Umbilical cord (tissue), 2 donors: Measurements from ENCODE around the gene TMEM217. TPM values are rescaled to one million over a fixed set of nuclear protein-coding genes. Genes with fewer than 3 reads are reported as not detected.

Source experiments
- DNase-seq: peaks from one replicate; pipeline ENCODE4 v3.0.0-alpha.2; 2015; ENCODE audit warnings: low spot score
- total RNA-seq: library from RNA; depleted of rRNA; stranded (reverse); fragments of >200 nt; gene quantifications from one replicate; pipeline ENCODE4 v1.2.3, GENCODE V29; 2014; ENCODE audit warnings: low replicate concordance; ENCODE audit not compliant: insufficient read depth

Gene TMEM217
- total RNA-seq, 1 donor from 2014 or later: 3.4 TPM

DNA sequence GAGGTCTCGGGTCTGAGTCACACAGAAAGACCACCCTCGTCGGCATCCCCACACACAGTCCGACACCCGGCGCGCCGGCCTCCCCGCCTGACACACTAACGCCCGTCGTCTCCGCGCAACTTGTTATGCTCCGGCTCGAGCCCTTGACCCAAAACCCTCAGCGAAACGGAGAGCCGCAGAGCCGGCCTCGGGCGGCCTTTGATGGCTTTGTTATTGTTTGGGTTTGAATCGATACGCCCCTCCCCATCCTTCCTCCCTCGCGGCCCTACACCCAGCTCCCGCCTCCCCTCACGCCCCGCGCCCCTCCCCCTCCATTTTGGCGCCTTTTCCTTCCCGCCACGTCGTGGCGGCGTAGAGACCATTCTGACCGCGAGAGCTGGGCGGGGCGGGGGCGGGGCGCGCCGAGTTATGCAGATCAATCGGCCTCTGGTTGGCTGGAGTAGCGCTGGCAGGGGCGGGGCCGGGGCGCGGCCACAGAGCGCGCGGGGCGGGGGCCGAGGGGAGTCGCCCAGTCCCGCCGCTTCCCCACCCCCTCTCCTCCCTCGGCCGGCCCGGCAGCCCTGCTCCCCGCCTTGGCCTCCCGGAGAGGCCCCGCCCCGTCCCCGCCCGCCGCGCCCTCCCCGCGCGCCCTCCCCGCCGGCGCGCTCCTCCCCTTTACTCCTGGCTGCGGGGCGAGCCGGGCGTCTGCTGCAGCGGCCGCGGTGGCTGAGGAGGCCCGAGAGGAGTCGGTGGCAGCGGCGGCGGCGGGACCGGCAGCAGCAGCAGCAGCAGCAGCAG is 88.3 kb downstream of the TMEM217 start, which contains the start of gene PIM1:
Gene PIM1, plus strand, starts transcription at position 657 of the 777 bp plus-strand sequence. CDS start 424 bp downstream, outside the sequence.
- peak; percentile 99 for DNase-seq

DNA sequence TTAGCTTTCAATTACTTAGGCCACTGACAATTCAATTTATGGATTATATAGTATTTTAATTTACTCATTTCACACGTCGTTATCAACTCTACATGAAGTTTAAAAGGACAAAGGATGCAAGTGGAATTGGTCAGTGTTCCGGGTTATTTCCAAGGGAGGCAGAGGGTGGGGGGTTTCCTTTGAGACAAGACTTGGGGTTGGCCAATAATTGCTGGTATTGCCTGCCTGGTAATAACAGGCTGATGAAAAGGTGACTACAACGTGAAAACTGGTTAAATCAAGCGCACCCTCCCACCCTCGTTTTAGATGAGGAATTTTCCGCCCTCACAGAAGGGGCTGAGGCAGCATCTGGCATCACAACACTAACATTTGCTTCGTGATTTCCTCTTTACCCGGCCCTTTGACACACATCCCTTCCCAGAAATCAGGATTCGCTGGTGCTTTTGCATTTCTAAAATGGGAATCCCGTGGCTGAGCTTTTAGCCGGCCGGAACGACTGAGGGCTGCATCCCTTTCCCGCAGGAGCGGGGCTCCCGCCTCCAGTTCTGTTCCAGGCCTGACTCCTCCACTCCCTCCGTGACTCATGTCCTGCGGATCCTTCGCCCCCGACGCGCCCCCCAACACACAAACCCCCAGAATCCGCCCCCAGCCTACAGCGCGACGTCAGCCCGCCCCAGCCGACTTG is 89.0 kb downstream of the TMEM217 start:
- DNase-seq: peak; percentile 89

DNA sequence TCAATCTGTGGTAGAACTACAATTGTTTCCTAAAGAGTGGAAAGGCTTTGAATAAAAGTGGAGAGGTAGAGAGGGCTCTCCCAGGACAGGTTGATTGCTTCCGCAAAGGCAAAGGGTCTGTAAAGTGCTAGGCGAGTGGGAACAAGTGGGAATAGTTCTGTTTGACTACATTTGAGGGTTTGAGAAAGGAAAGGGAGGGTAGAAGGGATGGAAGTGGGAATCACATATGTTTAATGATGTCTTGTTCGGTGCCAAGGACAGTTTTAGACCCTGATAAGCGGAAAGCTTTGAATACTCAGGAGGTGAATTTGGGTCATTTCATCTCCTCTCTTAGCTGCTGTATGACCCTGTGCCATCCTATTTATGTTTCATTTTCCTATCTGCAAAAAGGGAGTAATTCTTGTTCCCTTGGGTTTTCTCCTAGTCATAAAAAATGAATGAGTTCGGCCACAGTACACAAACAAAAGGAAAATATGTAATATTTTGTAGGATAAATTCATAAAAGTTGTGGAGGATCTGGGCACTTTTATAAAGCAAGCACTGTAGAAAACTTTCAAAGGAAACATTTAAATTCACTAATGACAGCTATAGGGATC is 89.7 kb downstream of the TMEM217 start:
- no peak for DNase-seq

DNA sequence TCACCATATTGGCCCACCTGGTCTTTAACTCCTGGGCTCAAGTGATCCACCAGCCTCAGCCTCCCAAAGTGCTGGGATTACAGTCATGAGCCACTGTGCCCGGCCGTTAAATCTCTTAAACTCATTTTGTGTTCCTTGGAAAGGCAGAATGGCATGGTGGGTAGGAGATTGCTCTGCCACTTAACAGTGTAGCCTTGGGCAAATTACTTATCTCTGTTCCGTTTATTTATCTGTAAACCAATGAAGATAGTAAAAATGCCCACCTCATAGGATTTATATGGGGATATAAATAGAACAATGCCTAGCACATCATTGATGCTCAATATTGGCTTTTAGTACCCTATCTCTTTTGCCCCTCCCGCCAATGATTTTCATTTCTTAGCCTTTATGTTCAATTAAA is 95.2 kb downstream of the TMEM217 start:
- DNase-seq: no peak

Other genes with a start within 250 kb of the TMEM217 start
- gene PIM1, start 88.0 kb downstream of the TMEM217 start, total RNA-seq: 52.0 TPM
- 1.7 TPM for gene TBC1D22B, start 372 bp downstream of the TMEM217 start, total RNA-seq
- 19.7 TPM for gene RNF8, start 95.8 kb upstream of the TMEM217 start, total RNA-seq
- 38.3 TPM for gene CMTR1, start 175.1 kb upstream of the TMEM217 start, total RNA-seq
- 13.0 TPM for gene CCDC167, start 241.7 kb upstream of the TMEM217 start, total RNA-seq